A549 (cell line): ENCODE measurements around the gene LYPD6B. TPM values are rescaled to one million over a fixed set of nuclear protein-coding genes. Genes with fewer than 3 reads are reported as not detected.

Experiments used
- ATAC-seq, 2 experiments: fragments of 200-7000 bp in 1 of 2; fragments of >200 bp in 1 of 2; cut with Nextera tagmentation in 1 of 2; cut with Tn5 transposase in 1 of 2; 3 replicates each; pipeline versions ENCODE4 v1.8.0 to v1.9.1; 2018 to 2020; ENCODE audit warnings: mild to moderate bottlenecking in 1 of 2, moderate library complexity in 1 of 2
- CTCF ChIA-PET: fragments of 300-600 bp; sonication (Branson Sonifier 250); formaldehyde crosslinking; extraction: SDS; loops from one replicate; lab custom pipeline; 2021; ENCODE audit warnings: antibody characterized with exemption, inconsistent platforms; lab: Yijun Ruan, JAX
- POLR2A ChIA-PET: fragments of 350-600 bp; formaldehyde crosslinking; extraction: SDS; loops from one replicate; lab custom pipeline; 2021; ENCODE audit warnings: antibody characterized with exemption, inconsistent platforms; lab: Yijun Ruan, JAX
- DNase-seq, 2 experiments: peaks; one replicate each; pipeline versions ENCODE4 v3.0.0 to v3.0.0-alpha.2; 2011 to 2016; ENCODE audit warnings: low read depth in 1 of 2, low spot score in 1 of 2
- FAIRE-seq: peaks from 2 replicates; lab custom pipeline; 2011; peaks lifted over from hg19 to GRCh38; lab: Jason Lieb, UNC
- H3K27ac ChIP-seq, 2 experiments: fragments of >200 bp; sonication (Bioruptor Twin); formaldehyde crosslinking; 3 replicates each; pipeline ENCODE4 v1.5.1; 2016 to 2017
- H3K4me1 ChIP-seq: fragments of >200 bp; sonication (Bioruptor Twin); formaldehyde crosslinking; 3 replicates; pipeline ENCODE4 v1.6.1; 2016
- H3K4me2 ChIP-seq: fragments of >200 bp; sonication (Bioruptor Twin); formaldehyde crosslinking; 3 replicates; pipeline ENCODE4 v1.6.1; 2016
- H3K4me3 ChIP-seq: fragments of >200 bp; sonication (Bioruptor Twin); formaldehyde crosslinking; 3 replicates; pipeline ENCODE4 v1.5.1; 2016
- H3K9me3 ChIP-seq: fragments of >200 bp; sonication (Bioruptor Twin); formaldehyde crosslinking; 3 replicates; pipeline ENCODE4 v1.6.1; 2016
- CHD4 ChIP-seq: fragments of 200-600 bp; sonication (generic); IDR thresholded peaks from 2 replicates; pipeline ENCODE4 v1.6.1; 2016; ENCODE audit warnings: antibody characterized with exemption, mild to moderate bottlenecking, borderline replicate concordance
- HDAC2 ChIP-seq: fragments of 200-600 bp; sonication (generic); IDR thresholded peaks from 2 replicates; pipeline ENCODE4 v1.6.1; 2016
- HEYL ChIP-seq: fragments of 250-450 bp; sonication (Bioruptor Pico); IDR thresholded peaks from 2 replicates; pipeline ENCODE4 v1.8.0; 2021; ENCODE audit warnings: mild to moderate bottlenecking, moderate library complexity
- HOXA7 ChIP-seq: fragments of 250-450 bp; sonication (Bioruptor Pico); IDR thresholded peaks from 2 replicates; pipeline ENCODE4 v1.5.0; 2020; ENCODE audit warnings: mild to moderate bottlenecking, moderate library complexity
- JUNB ChIP-seq: fragments of >200 bp; sonication (Bioruptor Twin); formaldehyde crosslinking; IDR thresholded peaks from 2 replicates; pipeline ENCODE4 v1.6.1; 2016
- MYC ChIP-seq: IDR thresholded peaks from 2 replicates; pipeline ENCODE4 v1.6.1; 2012; ENCODE audit warnings: mild to moderate bottlenecking, inconsistent platforms, low read length, improper control_type of control experiment, borderline replicate concordance
- NR3C1 ChIP-seq: fragments of >200 bp; sonication (Bioruptor Twin); formaldehyde crosslinking; IDR thresholded peaks from 3 replicates; pipeline ENCODE4 v1.6.1; 2017
- RAD21 ChIP-seq, 2 experiments: fragments of >200 bp in 1 of 2; sonication (Bioruptor Twin) in 1 of 2; formaldehyde crosslinking in 1 of 2; IDR thresholded peaks in 1 of 2; conservative IDR thresholded peaks in 1 of 2; 2 replicates in 1 of 2; 3 replicates in 1 of 2; pipeline ENCODE4 v1.6.1; 2012 to 2018; ENCODE audit warnings: inconsistent platforms in 1 of 2
- RFX5 ChIP-seq: fragments of 450-650 bp; IDR thresholded peaks from 2 replicates; pipeline ENCODE4 v1.7.1; 2014; ENCODE audit warnings: antibody characterized with exemption, mild to moderate bottlenecking, moderate library complexity
- RNF2 ChIP-seq: fragments of 200-600 bp; sonication (generic); IDR thresholded peaks from 2 replicates; pipeline ENCODE4 v1.6.1; 2016; ENCODE audit warnings: low read depth, mild to moderate bottlenecking, antibody characterized with exemption, moderate library complexity, borderline replicate concordance
- SREBF2 ChIP-seq: fragments of 450-650 bp; IDR thresholded peaks from 2 replicates; pipeline ENCODE4 v1.6.1; 2014; ENCODE audit warnings: mild to moderate bottlenecking, moderate library complexity
- TFCP2L1 ChIP-seq: fragments of 250-450 bp; sonication (Bioruptor Pico); IDR thresholded peaks from 2 replicates; pipeline ENCODE4 v1.5.0; 2021; ENCODE audit warnings: mild to moderate bottlenecking
- TP53 ChIP-seq: fragments of 250-450 bp; sonication (Bioruptor Pico); IDR thresholded peaks from 2 replicates; pipeline ENCODE4 v1.5.0; 2021; ENCODE audit warnings: mild to moderate bottlenecking, moderate library complexity
- ZC3H11A ChIP-seq: fragments of 450-650 bp; IDR thresholded peaks from 2 replicates; pipeline ENCODE4 v1.6.1; 2014; ENCODE audit warnings: antibody characterized with exemption, mild to moderate bottlenecking
- ZFP36 ChIP-seq: fragments of 450-650 bp; IDR thresholded peaks from 2 replicates; pipeline ENCODE4 v1.6.1; 2014; ENCODE audit warnings: borderline replicate concordance; ENCODE audit not compliant: partially characterized antibody
- WGBS: methylation state at CpG from one replicate; pipeline ENCODE4 v1.1.6; 2017; ENCODE audit errors: missing lambda C conversion rate; 5-methylcytosine and 5-hydroxymethylcytosine counted together
- polyA plus RNA-seq, 4 experiments: library from polyadenylated mRNA; depleted of rRNA in 3 of 4; stranded (reverse); fragments of >200 nt; fragmentation: RNase III in 1 of 4; extraction: RNeasy Plus Mini Kit Qiagen cat#74134 plus additional on column Dnase treatment in 1 of 4; gene quantifications; 2 replicates in 3 of 4; 3 replicates in 1 of 4; pipeline ENCODE4 v1.2.3, GENCODE V29; 2011 to 2017
- TF ChIP-seq, protein P1 (sequence below): fragments of 450-650 bp; IDR thresholded peaks from 2 replicates; pipeline ENCODE4 v1.6.1; 2014; ENCODE audit warnings: antibody characterized with exemption
- TF ChIP-seq, protein P2 (sequence below): IDR thresholded peaks from 2 replicates; pipeline ENCODE4 v1.6.1; 2012; ENCODE audit warnings: low read depth, borderline replicate concordance
- TF ChIP-seq, protein P3 (sequence below): fragments of 150-350 bp; IDR thresholded peaks from 2 replicates; pipeline ENCODE4 v1.6.1; 2014; ENCODE audit warnings: low read depth, mild to moderate bottlenecking, low read length
- TF ChIP-seq, protein P4 (sequence below): fragments of 200-600 bp; sonication (generic); IDR thresholded peaks from 2 replicates; pipeline ENCODE4 v1.6.1; 2016; ENCODE audit warnings: antibody characterized with exemption, mild to moderate bottlenecking, moderate library complexity
- TF ChIP-seq, protein P5 (sequence below): fragments of >200 bp; sonication (Bioruptor Twin); formaldehyde crosslinking; IDR thresholded peaks from 2 replicates; pipeline ENCODE4 v1.6.1; 2016
- TF ChIP-seq, protein P6 (sequence below): fragments of 250-450 bp; sonication (Bioruptor Pico); IDR thresholded peaks from 2 replicates; pipeline ENCODE4 v1.5.0; 2021; ENCODE audit warnings: mild to moderate bottlenecking, moderate library complexity, borderline replicate concordance
- TF ChIP-seq, protein P7 (sequence below): IDR thresholded peaks from 2 replicates; pipeline ENCODE4 v1.6.1; 2012

Gene LYPD6B
- polyA plus RNA-seq, 2 of the 4 experiments (the other 2 are of a cell fraction): not detected

DNA sequence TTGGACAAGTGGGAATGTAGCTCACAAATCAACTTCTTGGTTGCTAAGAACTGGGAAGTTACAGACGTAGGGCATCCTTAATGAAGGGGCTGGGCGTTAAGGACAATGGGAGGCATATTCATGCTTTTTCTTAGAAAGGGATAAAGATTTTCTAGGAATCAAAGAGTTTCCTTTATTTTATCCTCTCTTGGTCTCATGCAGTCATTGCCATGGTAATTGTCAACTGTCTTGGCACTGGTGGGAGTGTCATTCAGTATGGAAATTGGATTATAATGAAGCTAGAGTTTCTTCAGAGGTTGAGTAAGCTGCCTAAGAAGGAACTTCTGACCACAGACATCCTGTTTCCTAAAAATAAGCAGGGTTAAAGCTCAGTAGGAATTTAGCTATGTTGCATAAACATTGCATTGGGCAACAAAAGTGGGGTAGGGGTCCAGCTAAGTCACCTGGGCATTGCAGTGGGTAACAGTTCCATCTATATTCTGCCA lies 114.0 kb downstream of the LYPD6B start:
- POLR2A ChIA-PET: no interaction called here
- no peak for FAIRE-seq
- WGBS: 0% methylated on average over 2 of the region's 2 CpGs
- ATAC-seq: no peak
- DNase-seq: no peak
- TF ChIP-seq ZC3H11A: no peak
- TF ChIP-seq, protein P1, sequence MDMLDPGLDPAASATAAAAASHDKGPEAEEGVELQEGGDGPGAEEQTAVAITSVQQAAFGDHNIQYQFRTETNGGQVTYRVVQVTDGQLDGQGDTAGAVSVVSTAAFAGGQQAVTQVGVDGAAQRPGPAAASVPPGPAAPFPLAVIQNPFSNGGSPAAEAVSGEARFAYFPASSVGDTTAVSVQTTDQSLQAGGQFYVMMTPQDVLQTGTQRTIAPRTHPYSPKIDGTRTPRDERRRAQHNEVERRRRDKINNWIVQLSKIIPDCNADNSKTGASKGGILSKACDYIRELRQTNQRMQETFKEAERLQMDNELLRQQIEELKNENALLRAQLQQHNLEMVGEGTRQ: no peak
- no peak for TF ChIP-seq RFX5
- TF ChIP-seq TP53 (CRISPR knock-in tag): no peak
- TF ChIP-seq, protein P2, sequence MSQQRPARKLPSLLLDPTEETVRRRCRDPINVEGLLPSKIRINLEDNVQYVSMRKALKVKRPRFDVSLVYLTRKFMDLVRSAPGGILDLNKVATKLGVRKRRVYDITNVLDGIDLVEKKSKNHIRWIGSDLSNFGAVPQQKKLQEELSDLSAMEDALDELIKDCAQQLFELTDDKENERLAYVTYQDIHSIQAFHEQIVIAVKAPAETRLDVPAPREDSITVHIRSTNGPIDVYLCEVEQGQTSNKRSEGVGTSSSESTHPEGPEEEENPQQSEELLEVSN: no peak
- no peak for TF ChIP-seq ZFP36
- TF ChIP-seq MYC: no peak
- TF ChIP-seq, protein P3, sequence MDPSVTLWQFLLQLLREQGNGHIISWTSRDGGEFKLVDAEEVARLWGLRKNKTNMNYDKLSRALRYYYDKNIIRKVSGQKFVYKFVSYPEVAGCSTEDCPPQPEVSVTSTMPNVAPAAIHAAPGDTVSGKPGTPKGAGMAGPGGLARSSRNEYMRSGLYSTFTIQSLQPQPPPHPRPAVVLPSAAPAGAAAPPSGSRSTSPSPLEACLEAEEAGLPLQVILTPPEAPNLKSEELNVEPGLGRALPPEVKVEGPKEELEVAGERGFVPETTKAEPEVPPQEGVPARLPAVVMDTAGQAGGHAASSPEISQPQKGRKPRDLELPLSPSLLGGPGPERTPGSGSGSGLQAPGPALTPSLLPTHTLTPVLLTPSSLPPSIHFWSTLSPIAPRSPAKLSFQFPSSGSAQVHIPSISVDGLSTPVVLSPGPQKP: no peak
- TF ChIP-seq NR3C1: no peak
- TF ChIP-seq, protein P4, sequence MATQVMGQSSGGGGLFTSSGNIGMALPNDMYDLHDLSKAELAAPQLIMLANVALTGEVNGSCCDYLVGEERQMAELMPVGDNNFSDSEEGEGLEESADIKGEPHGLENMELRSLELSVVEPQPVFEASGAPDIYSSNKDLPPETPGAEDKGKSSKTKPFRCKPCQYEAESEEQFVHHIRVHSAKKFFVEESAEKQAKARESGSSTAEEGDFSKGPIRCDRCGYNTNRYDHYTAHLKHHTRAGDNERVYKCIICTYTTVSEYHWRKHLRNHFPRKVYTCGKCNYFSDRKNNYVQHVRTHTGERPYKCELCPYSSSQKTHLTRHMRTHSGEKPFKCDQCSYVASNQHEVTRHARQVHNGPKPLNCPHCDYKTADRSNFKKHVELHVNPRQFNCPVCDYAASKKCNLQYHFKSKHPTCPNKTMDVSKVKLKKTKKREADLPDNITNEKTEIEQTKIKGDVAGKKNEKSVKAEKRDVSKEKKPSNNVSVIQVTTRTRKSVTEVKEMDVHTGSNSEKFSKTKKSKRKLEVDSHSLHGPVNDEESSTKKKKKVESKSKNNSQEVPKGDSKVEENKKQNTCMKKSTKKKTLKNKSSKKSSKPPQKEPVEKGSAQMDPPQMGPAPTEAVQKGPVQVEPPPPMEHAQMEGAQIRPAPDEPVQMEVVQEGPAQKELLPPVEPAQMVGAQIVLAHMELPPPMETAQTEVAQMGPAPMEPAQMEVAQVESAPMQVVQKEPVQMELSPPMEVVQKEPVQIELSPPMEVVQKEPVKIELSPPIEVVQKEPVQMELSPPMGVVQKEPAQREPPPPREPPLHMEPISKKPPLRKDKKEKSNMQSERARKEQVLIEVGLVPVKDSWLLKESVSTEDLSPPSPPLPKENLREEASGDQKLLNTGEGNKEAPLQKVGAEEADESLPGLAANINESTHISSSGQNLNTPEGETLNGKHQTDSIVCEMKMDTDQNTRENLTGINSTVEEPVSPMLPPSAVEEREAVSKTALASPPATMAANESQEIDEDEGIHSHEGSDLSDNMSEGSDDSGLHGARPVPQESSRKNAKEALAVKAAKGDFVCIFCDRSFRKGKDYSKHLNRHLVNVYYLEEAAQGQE: no peak
- TF ChIP-seq JUNB: no peak
- no peak for TF ChIP-seq HOXA7
- Histone ChIP-seq H3K4me2 (no peak overlapping the region), H3K4me1 (no peaks in the 10 kb centered on the region), H3K9me3 (no peaks in the 10 kb centered on the region), H3K27ac (no peak overlapping the region), H3K4me3 (no peak overlapping the region)
- CTCF ChIA-PET: no interaction called here

DNA sequence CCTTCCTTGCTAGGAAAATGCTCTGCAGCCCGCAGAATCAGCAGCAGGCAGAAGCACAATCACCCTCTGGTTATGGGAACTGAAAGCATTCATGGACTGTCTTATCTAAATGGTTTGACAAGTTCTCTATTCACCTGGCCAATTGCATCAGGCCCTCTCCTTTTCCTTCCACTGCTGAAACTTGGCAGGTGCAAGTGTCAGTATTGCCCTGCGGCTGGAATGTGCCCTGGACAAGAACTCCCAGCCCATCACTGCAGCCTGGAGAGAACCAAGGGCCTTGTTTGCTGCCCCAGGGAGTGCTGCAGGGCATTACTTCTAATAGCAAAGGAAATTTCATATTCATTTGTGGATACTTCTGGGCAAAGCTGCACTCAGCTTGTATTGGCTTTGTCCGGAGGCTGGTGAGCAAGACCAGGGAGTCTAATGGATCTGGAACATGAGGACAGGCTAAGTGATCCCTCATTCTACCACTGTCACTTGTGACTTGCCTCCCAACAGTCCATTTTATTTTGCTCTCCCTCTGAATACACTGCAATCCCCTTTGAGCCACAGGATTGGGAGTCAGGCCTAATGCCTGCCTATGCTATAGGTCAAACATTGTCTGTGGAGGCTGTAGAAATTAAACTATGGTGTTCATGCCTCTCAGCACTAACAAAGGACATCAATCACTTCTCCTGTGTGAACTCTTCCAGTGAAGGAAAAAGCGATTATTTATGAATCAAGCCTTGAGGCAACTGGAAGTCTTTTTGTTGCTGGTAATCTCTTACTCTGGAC lies 116.9 kb downstream of the LYPD6B start:
- FAIRE-seq: no peak
- ChIA-PET CTCF (no interaction called here), POLR2A (no interaction called here)
- DNase-seq: no peak
- 9% methylated on average over 4 of the region's 4 CpGs for WGBS
- Histone ChIP-seq H3K4me3 (no peak overlapping the region), H3K9me3 (no peaks in the 10 kb centered on the region), H3K4me2 (no peak overlapping the region), H3K4me1 (no peaks in the 10 kb centered on the region), H3K27ac (no peak overlapping the region)
- ATAC-seq: no peak
- TF ChIP-seq RNF2 (no peak), JUNB (no peak), HEYL (CRISPR knock-in tag) (no peak), RAD21 (conservative IDR thresholded peaks at IDR 0.05 in 1 of 2, IDR thresholded peaks at IDR 0.05 in 1 of 2) (no peak), MYC (no peak), TFCP2L1 (CRISPR knock-in tag) (no peak), CHD4 (no peak), HDAC2 (no peak), SREBF2 (no peak)
- TF ChIP-seq, protein P1: no peak
- TF ChIP-seq, protein P5, sequence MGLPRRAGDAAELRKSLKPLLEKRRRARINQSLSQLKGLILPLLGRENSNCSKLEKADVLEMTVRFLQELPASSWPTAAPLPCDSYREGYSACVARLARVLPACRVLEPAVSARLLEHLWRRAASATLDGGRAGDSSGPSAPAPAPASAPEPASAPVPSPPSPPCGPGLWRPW: no peak
- TF ChIP-seq, protein P6, sequence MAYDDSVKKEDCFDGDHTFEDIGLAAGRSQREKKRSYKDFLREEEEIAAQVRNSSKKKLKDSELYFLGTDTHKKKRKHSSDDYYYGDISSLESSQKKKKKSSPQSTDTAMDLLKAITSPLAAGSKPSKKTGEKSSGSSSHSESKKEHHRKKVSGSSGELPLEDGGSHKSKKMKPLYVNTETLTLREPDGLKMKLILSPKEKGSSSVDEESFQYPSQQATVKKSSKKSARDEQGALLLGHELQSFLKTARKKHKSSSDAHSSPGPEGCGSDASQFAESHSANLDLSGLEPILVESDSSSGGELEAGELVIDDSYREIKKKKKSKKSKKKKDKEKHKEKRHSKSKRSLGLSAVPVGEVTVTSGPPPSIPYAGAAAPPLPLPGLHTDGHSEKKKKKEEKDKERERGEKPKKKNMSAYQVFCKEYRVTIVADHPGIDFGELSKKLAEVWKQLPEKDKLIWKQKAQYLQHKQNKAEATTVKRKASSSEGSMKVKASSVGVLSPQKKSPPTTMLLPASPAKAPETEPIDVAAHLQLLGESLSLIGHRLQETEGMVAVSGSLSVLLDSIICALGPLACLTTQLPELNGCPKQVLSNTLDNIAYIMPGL: no peak
- TF ChIP-seq, protein P7, sequence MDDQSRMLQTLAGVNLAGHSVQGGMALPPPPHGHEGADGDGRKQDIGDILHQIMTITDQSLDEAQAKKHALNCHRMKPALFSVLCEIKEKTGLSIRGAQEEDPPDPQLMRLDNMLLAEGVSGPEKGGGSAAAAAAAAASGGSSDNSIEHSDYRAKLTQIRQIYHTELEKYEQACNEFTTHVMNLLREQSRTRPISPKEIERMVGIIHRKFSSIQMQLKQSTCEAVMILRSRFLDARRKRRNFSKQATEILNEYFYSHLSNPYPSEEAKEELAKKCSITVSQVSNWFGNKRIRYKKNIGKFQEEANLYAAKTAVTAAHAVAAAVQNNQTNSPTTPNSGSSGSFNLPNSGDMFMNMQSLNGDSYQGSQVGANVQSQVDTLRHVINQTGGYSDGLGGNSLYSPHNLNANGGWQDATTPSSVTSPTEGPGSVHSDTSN: no peak
